22Rv1 (cell line): Measurements from ENCODE around the gene ABTB2.

Experiments used
- H3K27ac ChIP-seq: fragments of 450-650 bp; 2 replicates; pipeline ENCODE4 v1.5.1; 2017
- CTCF ChIP-seq: fragments of 450-650 bp; IDR thresholded peaks from 2 replicates; pipeline ENCODE4 v1.5.1; 2017; ENCODE audit warnings: mild to moderate bottlenecking
- ZFX ChIP-seq: fragments of 450-650 bp; IDR thresholded peaks from 2 replicates; pipeline ENCODE4 v1.6.1; 2017; ENCODE audit warnings: antibody characterized with exemption, borderline replicate concordance

ABTB2 gene

DNA sequence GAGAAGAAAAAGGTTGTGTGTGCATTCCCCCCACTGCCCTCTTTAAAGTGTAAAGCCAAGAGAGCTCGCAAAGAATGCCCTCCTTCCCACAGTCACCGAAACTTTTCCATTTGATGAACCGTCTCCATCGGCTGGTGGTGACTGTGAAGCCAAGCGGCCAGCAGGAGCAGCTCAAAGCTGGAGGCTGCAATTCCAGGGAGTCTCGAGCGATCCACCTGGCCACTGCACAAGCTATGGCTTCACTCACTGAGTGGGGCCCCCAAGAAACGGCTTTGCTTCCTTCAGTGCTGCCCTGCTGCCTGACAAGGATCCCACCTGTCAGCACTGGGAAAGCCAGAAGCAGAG lies 117.7 kb downstream of the ABTB2 start:
- TF ChIP-seq ZFX: no peak
- no peak overlapping the region for H3K27ac ChIP-seq

- no peak overlapping the region for H3K27ac ChIP-seq
- TF ChIP-seq ZFX (no peak), CTCF (no peak)
Measured at GRCh38 chr11:34239465-34240149, 118.2 kb downstream of the ABTB2 start.

DNA sequence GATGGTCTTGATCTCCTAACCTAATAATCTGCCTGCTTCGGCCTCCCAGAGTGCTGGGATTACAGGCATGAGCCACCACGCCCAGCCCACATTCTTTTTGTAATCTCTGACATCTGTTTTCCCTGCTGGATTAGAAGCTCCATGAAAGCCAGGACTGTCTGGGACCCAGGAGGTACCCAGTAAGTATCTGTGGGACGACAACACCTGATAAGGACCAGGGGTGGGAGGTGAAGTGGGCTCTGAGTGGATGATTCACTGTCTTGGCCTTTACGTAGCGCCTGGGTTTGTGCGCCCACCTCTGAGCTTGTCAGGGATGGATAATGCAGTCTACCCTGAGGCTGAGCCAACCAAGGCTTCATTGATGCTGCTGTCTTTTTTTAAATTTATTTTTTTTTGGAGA lies 118.8 kb downstream of the ABTB2 start:
- TF ChIP-seq CTCF (no peak), ZFX (no peak)
- no peak overlapping the region for H3K27ac ChIP-seq

DNA sequence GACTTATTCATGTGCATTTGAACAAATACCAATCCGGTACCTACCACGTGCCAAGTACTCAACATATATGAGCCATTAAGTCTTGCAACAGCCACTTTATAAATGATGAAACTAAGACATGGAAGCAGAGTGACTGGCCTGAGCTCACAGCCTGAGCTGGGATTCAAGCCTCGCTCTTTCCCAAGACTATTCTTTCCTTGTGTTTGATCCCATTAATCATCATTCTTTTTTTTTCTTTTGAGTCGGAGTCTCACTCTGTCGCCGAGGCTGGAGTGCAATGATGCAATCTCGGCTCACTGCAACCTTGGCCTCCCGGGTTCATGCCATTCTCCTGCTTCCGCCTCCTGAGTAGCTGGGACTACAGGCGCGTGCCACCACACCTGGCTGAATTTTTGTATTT lies 119.3 kb downstream of the ABTB2 start:
- no peak for TF ChIP-seq ZFX
- no peak for TF ChIP-seq CTCF
- H3K27ac ChIP-seq: no peak overlapping the region

GRCh38 chr11:34236572-34236971 lies 121.2 kb downstream of the ABTB2 start:
- no peak for TF ChIP-seq ZFX
- TF ChIP-seq CTCF: no peak
- no peak overlapping the region for H3K27ac ChIP-seq

DNA sequence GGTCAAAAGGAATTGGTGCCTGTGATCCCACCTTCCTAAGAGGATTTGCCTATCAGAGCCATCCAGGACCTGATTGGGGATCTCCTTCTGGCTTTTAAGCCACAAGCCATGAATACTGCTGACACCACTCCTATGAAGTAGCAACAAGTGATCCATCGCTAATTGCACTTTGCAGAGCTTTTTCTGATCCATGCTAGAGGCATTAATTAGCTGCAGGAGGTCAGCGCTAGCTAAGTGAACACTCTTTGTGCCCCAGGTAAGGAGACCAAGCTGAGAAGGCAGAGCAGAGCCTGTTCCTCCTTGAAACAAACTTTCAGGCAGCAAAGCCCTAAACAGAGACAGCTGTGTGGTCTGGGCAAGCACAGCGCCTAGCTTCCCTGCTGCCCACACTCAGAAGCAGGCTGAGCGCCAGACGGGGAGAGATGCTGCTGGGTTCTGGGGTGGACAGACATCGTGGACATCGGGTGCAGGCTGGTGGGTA lies 122.2 kb downstream of the ABTB2 start:
- no peak overlapping the region for H3K27ac ChIP-seq
- TF ChIP-seq CTCF (no peak), ZFX (no peak)

- no peak for TF ChIP-seq ZFX
- no peak for TF ChIP-seq CTCF
- no peak overlapping the region for H3K27ac ChIP-seq
Measured at GRCh38 chr11:34235189-34235588, 122.6 kb downstream of the ABTB2 start.

GRCh38 chr11:34234086-34234740 lies 123.6 kb downstream of the ABTB2 start:
- no peak overlapping the region for H3K27ac ChIP-seq
- TF ChIP-seq ZFX (no peak), CTCF (no peak)
